Left kidney (tissue), 2 donors: ENCODE results near the gene AGER. TPM values are rescaled to one million over a fixed set of nuclear protein-coding genes. Genes with fewer than 3 reads are reported as not detected.
"Not testable (repeated sequence)": the region's sequence is repeated elsewhere in the genome, so short reads cannot be mapped to it uniquely, and the experiment has no call there.

Experiments
- DNase-seq: peaks from one replicate; pipeline ENCODE4 v3.0.0-alpha.2; 2013
- polyA plus RNA-seq: library from polyadenylated mRNA; unstranded; fragments of 120-200 nt; gene quantifications from one replicate; pipeline ENCODE4 v1.2.1, GENCODE V29; 2013; ENCODE audit not compliant: insufficient read length

AGER gene
- polyA plus RNA-seq, 1 donor, result 28.0 TPM

- no peak for DNase-seq
Observed at GRCh38 chr6:32149092-32149755, 34.8 kb downstream of the AGER start.

- DNase-seq, result peak; percentile 84
Observed at GRCh38 chr6:32148289-32149091, 35.6 kb downstream of the AGER start.

GRCh38 chr6:32147401-32148132, 36.5 kb downstream of the AGER start:
- DNase-seq, result no peak

GRCh38 chr6:32146687-32147086, 37.4 kb downstream of the AGER start:
- no peak for DNase-seq

- DNase-seq, result no peak
Observed at GRCh38 chr6:32146287-32146686, 37.8 kb downstream of the AGER start.

- not testable (repeated sequence) for DNase-seq
Observed at GRCh38 chr6:32144238-32144637, 39.8 kb downstream of the AGER start.

- DNase-seq, result no peak
Observed at GRCh38 chr6:32140420-32141046, 43.5 kb downstream of the AGER start.

- DNase-seq, result no peak
Observed at GRCh38 chr6:32139590-32139989, 44.5 kb downstream of the AGER start.

- no peak for DNase-seq
Observed at GRCh38 chr6:32137454-32137853, 46.6 kb downstream of the AGER start.

- DNase-seq, result no peak
Observed at GRCh38 chr6:32133786-32134185, 50.3 kb downstream of the AGER start.

- DNase-seq, result no peak
Observed at GRCh38 chr6:32132110-32132509, 51.9 kb downstream of the AGER start.

GRCh38 chr6:32131439-32131948, 52.6 kb downstream of the AGER start:
- DNase-seq, result no peak

Other genes starting within 250 kb of the AGER start
- 10.7 TPM for gene CFB, start 238.2 kb downstream of the AGER start, polyA plus RNA-seq
- 89.9 TPM for gene NELFE, start 225.3 kb downstream of the AGER start, polyA plus RNA-seq
- gene SKIC2, start 225.1 kb downstream of the AGER start, polyA plus RNA-seq, result 60.8 TPM
- 29.4 TPM for gene DXO, start 212.1 kb downstream of the AGER start, polyA plus RNA-seq
- gene C4A, start 202.2 kb downstream of the AGER start, polyA plus RNA-seq, result 17.0 TPM
- 22.3 TPM for gene C4B, start 169.5 kb downstream of the AGER start, polyA plus RNA-seq
- 0.55 TPM for gene CYP21A2, start 145.8 kb downstream of the AGER start, polyA plus RNA-seq
- 4.7 TPM for gene TNXB, start 74.9 kb downstream of the AGER start, polyA plus RNA-seq
- 94.3 TPM for gene ATF6B, start 56.0 kb downstream of the AGER start, polyA plus RNA-seq
- gene FKBPL, start 54.0 kb downstream of the AGER start, polyA plus RNA-seq, result 7.5 TPM
- gene PRRT1, start 32.3 kb downstream of the AGER start, polyA plus RNA-seq, result 2.7 TPM
- gene PPT2, start 30.1 kb downstream of the AGER start, polyA plus RNA-seq, result 40.9 TPM
- gene EGFL8, start 19.7 kb downstream of the AGER start, polyA plus RNA-seq, result 30.3 TPM
- 94.6 TPM for gene AGPAT1, start 8.2 kb downstream of the AGER start, polyA plus RNA-seq
- 90.5 TPM for gene RNF5, start 5.8 kb downstream of the AGER start, polyA plus RNA-seq
- 190 TPM for gene PBX2, start 5.9 kb upstream of the AGER start, polyA plus RNA-seq
- 10.2 TPM for gene GPSM3, start 8.4 kb upstream of the AGER start, polyA plus RNA-seq
- gene NOTCH4, start 39.8 kb upstream of the AGER start, polyA plus RNA-seq, result 15.6 TPM
- 0.27 TPM for gene TSBP1, start 187.7 kb upstream of the AGER start, polyA plus RNA-seq
- gene BTNL2, start 222.9 kb upstream of the AGER start, polyA plus RNA-seq, result 3.4 TPM